Thoracic aorta (tissue), 2 donors: ENCODE data around the gene SMG7. TPM values are rescaled to one million over a fixed set of nuclear protein-coding genes. Genes with fewer than 3 reads are reported as not detected.

ENCODE experiments used
- ATAC-seq: fragments of 150-250 bp; one replicate; pipeline ENCODE4 v1.8.0; 2017; ENCODE audit warnings: low read depth; ENCODE audit not compliant: insufficient number of reproducible peaks, low FRiP score
- DNase-seq: peaks from one replicate; pipeline ENCODE4 v3.0.0-alpha.2; 2020; ENCODE audit warnings: low spot score
- H3K27ac ChIP-seq, 2 donors: fragments of 200-600 bp; sonication (generic); 1 replicate in 1 of 2; 2 replicates in 1 of 2; pipeline ENCODE4 v1.5.1; 2016; ENCODE audit warnings: mild to moderate bottlenecking in 2 of 2, moderate library complexity in 2 of 2
- H3K27me3 ChIP-seq: fragments of 200-600 bp; sonication (generic); replicated peaks from 2 replicates; pipeline ENCODE4 v1.6.0; 2016; ENCODE audit warnings: mild to moderate bottlenecking; ENCODE audit not compliant: insufficient read depth
- H3K36me3 ChIP-seq: fragments of 200-600 bp; sonication (generic); one replicate; pipeline ENCODE4 v1.5.1; 2016
- H3K4me1 ChIP-seq, 2 donors: fragments of 200-600 bp; sonication (generic); 1 replicate in 1 of 2; 2 replicates in 1 of 2; pipeline versions ENCODE4 v1.5.1 to v1.6.0; 2016; ENCODE audit warnings: low read depth in 2 of 2, mild to moderate bottlenecking in 1 of 2; ENCODE audit not compliant: control insufficient read depth in 1 of 2
- H3K4me3 ChIP-seq: fragments of 200-600 bp; sonication (generic); 2 replicates; pipeline ENCODE4 v1.5.1; 2016; ENCODE audit warnings: mild to moderate bottlenecking
- H3K9me3 ChIP-seq: fragments of 200-600 bp; sonication (generic); 2 replicates; pipeline ENCODE4 v1.5.1; 2016
- CTCF ChIP-seq: fragments of 200-600 bp; sonication (generic); IDR thresholded peaks from one replicate; pipeline ENCODE4 v1.5.1; 2019; ENCODE audit warnings: antibody characterized with exemption
- total RNA-seq, 2 donors: library from RNA; depleted of rRNA; stranded (reverse); fragments of >200 nt; gene quantifications; one replicate each; pipeline versions ENCODE4 v1.1.0 to v1.2.3, GENCODE V29; 2016

Gene SMG7
- total RNA-seq, 2 donors from 2014 or later, result 29.8 to 41.9 TPM

DNA sequence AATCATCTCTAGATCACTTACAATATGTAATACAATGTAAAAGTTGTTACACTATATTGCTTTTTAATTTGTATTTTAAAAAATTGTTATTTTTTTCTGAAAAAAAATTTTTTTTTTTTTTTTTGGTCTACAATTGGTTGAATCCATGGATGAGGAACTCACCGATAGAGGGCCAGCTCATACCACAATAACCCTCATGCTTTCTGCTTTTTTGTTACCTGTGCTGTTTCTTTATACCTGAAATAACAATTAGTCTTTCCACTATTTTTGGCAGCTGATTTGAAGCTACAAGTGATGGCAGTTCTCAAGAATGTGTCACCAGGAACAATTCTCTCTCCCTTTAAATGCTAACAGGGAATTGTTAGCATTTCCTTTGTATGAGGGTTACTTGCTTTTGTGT, 12.0 kb downstream of the SMG7 start:
- Histone ChIP-seq H3K9me3 (no peaks in the 10 kb centered on the region), H3K4me1 (peaks cover 0 to 3% of the 10 kb centered on the region in 2 donors), H3K27ac (no peak overlapping the region), H3K36me3 (no peaks in the 10 kb centered on the region), H3K4me3 (no peak overlapping the region), H3K27me3 (no peaks in the 10 kb centered on the region)
- DNase-seq (no peak), ATAC-seq (no peak)
- TF ChIP-seq CTCF, result no peak

GRCh38 chr1:183484851-183485250, 12.6 kb downstream of the SMG7 start:
- DNase-seq, result no peak
- Histone ChIP-seq H3K4me3 (no peak overlapping the region), H3K36me3 (no peaks in the 10 kb centered on the region), H3K9me3 (no peaks in the 10 kb centered on the region), H3K27me3 (no peaks in the 10 kb centered on the region), H3K4me1 (no peaks in the 10 kb centered on the region), H3K27ac (no peak overlapping the region)
- no peak for ATAC-seq
- TF ChIP-seq CTCF, result no peak

DNA sequence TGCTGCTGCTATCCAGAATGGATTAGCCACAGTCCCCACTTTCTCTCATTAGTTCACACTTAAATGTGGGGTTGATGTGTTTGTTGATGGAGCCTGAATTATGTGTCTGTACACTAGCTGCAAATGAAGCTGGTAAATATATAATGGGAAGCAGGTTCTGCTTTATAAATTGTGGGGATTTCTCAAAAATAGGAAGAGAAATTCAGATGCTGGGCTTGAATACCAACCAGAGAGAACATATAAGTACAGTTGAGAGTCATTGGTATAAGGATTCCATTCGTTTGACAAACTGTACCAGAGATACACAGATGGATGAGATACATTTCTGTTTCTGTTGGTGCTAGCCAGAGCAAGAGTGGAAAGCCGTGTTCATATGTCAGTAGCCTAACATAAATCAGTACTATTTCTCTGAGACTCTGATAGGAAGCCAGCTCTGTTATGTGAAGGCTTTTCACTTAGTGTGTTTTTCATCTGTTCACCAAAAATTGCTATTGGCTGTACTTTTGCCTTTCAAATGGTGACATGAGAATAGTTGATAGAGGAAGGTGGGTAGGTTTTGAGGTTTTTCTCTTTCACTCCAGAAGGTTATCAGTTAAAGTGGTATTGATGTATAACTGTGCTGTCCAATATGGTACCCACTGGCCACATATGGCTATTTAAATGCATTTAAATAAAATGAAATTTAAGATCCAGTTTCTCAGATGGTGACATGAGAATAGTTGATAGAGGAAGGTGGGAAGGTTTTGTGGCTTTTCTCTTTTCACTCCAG, 15.6 kb downstream of the SMG7 start:
- Histone ChIP-seq H3K36me3 (no peaks in the 10 kb centered on the region), H3K4me3 (no peak overlapping the region), H3K9me3 (no peaks in the 10 kb centered on the region), H3K4me1 (peaks cover 0 to 3% of the 10 kb centered on the region in 2 donors), H3K27ac (no peak overlapping the region), H3K27me3 (no peaks in the 10 kb centered on the region)
- no peak for TF ChIP-seq CTCF
- ATAC-seq (no peak), DNase-seq (no peak)

DNA sequence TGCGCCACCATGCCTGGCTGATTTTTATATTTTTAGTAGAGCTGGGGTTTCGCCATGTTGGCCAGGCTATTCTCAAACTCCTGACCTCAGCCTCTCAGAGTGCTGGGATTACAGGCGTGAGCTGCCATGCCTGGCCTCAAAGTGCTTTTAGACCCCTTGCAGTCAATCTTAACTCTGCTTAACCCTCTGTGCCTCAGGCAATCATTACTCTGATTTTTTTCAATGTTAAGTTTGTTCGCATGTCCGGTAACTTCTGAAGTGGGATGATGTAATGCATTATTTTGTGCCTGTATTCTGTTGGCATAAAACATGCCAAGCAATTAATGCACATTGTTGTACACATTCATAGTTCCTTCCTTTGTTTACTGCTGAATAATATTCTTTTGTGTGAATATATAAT, 18.6 kb downstream of the SMG7 start:
- Histone ChIP-seq H3K9me3 (no peaks in the 10 kb centered on the region), H3K4me1 (peaks cover 0 to 3% of the 10 kb centered on the region in 2 donors), H3K27ac (no peak overlapping the region), H3K27me3 (no peaks in the 10 kb centered on the region), H3K36me3 (no peaks in the 10 kb centered on the region), H3K4me3 (no peak overlapping the region)
- DNase-seq, result no peak
- no peak for ATAC-seq
- no peak for TF ChIP-seq CTCF

DNA sequence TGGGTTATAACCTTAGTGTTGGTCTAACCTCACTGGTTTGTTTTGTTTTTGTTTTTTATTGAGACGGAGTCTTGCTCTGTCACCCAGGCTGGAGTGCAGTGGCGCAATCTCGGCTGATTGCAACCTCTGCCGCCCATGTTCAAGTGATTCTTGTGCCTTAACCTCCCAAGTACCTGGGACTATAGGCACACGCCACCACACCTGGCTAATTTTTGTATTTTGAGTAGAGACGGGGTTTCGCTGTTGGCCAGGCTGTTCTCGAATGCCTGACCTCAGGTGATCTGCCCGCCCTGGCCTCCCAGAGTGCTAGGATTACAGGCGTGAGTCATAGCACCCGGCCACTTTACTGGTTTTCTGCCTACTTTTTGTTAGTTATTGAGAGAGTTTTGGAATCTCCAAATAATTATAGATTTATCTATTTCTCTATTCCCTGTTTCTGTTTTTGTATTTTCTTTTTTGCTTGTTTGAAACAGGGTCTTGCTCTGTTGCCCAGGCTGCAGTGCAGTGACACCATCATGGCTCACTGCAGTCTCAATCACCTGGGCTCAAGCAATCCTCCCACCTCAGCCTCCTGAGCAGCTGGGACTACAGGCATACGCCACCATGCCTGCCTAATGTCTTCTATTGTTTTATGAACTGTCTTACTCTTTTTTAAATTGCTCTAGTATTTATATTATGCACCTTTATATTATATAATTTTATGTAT, 21.4 kb downstream of the SMG7 start:
- Histone ChIP-seq H3K4me1 (peaks cover 0 to 4% of the 10 kb centered on the region in 2 donors), H3K27me3 (no peaks in the 10 kb centered on the region), H3K36me3 (no peaks in the 10 kb centered on the region), H3K4me3 (no peak overlapping the region), H3K9me3 (no peaks in the 10 kb centered on the region), H3K27ac (no peak overlapping the region)
- no peak for DNase-seq
- no peak for TF ChIP-seq CTCF
- no peak for ATAC-seq
